Testis (tissue), 3 donors: ENCODE results near the gene GSTM4. TPM values are rescaled to one million over a fixed set of nuclear protein-coding genes. Genes with fewer than 3 reads are reported as not detected.

ENCODE experiments used
- DNase-seq: peaks from one replicate; pipeline ENCODE4 v3.0.0-alpha.2; 2019
- H3K27ac ChIP-seq, 2 donors: fragments of 200-600 bp; sonication (generic); one replicate each; pipeline ENCODE4 v1.5.1; 2019
- H3K27me3 ChIP-seq: fragments of 200-600 bp; sonication (generic); one replicate; pipeline ENCODE4 v1.5.1; 2019
- H3K36me3 ChIP-seq: fragments of 200-600 bp; sonication (generic); one replicate; pipeline ENCODE4 v1.5.1; 2017; ENCODE audit warnings: low read depth; ENCODE audit errors: missing control alignments
- H3K4me1 ChIP-seq: fragments of 200-600 bp; sonication (generic); one replicate; pipeline ENCODE4 v1.5.1; 2019
- H3K4me3 ChIP-seq, 2 donors: fragments of 200-600 bp; sonication (generic); one replicate each; pipeline ENCODE4 v1.5.1; 2017 to 2019
- H3K9me3 ChIP-seq: fragments of 200-600 bp; sonication (generic); one replicate; pipeline ENCODE4 v1.5.1; 2017
- POLR2A ChIP-seq: fragments of 450-650 bp; IDR thresholded peaks from one replicate; pipeline ENCODE4 v1.6.1; 2017; ENCODE audit warnings: antibody characterized with exemption, mild to moderate bottlenecking, moderate library complexity
- WGBS, 2 donors: methylation state at CpG; one replicate each; pipeline ENCODE4 v1.1.5; 2018; 5-methylcytosine and 5-hydroxymethylcytosine counted together
- intact Hi-C: fragments of 100-400 bp; cut with DNase I; formaldehyde crosslinking; loops from one replicate; pipeline ENCODE4 v1.15.1; 2023; ENCODE audit warnings: low total_unique reads
- polyA plus RNA-seq: library from polyadenylated mRNA; stranded (reverse); fragments of 350-450 nt; fragmentation: Illumina TruSeq; extraction: RNeasy Lipid Tissue Mini Kit (QIAGEN cat#74804); gene quantifications from one replicate; pipeline ENCODE4 v1.2.3, GENCODE V29; 2014; ENCODE audit warnings: low read depth, low replicate concordance; ENCODE audit not compliant: insufficient read depth
- total RNA-seq, 2 donors: library from RNA; depleted of rRNA; stranded (reverse); fragments of >200 nt; gene quantifications; one replicate each; pipeline ENCODE4 v1.2.3, GENCODE V29; 2016
- TF ChIP-seq, protein P1 (sequence below), 3 experiments: fragments of 450-650 bp in 2 of 3; fragments of 200-600 bp in 1 of 3; sonication (generic) in 1 of 3; IDR thresholded peaks; one replicate each; pipeline ENCODE4 v1.5.1; 2016 to 2019; ENCODE audit warnings: antibody characterized with exemption in 3 of 3, mild to moderate bottlenecking in 2 of 3, moderate library complexity in 1 of 3

Gene GSTM4
- total and polyA plus RNA-seq, 3 donors from 2014 or later: 42.0 to 61.8 (median 58.6) TPM

- H3K9me3 ChIP-seq: no peaks in the 10 kb centered on the region
- no peak for TF ChIP-seq POLR2A
- H3K4me3 ChIP-seq: no peak overlapping the region
- DNase-seq: no peak
- intact Hi-C loops: no loop called here
- H3K27ac ChIP-seq: no peak overlapping the region
- no peaks in the 10 kb centered on the region for H3K36me3 ChIP-seq
- no peaks in the 10 kb centered on the region for H3K27me3 ChIP-seq
- no peaks in the 10 kb centered on the region for H3K4me1 ChIP-seq
- WGBS, 2 donors: 61 to 62% methylated on average over 7 of the region's 7 CpGs
These were observed 42.3 kb upstream of the GSTM4 start for GRCh38 chr1:109613361-109614147.

- 77% methylated on average over 3 of the region's 3 CpGs for WGBS, 2 donors
- Histone ChIP-seq H3K4me3 (no peak overlapping the region), H3K4me1 (peaks cover 8% of the 10 kb centered on the region), H3K27ac (no peak overlapping the region), H3K27me3 (no peaks in the 10 kb centered on the region), H3K36me3 (no peaks in the 10 kb centered on the region), H3K9me3 (no peaks in the 10 kb centered on the region)
- intact Hi-C loops: no loop called here
- DNase-seq: no peak
- TF ChIP-seq, protein P1, sequence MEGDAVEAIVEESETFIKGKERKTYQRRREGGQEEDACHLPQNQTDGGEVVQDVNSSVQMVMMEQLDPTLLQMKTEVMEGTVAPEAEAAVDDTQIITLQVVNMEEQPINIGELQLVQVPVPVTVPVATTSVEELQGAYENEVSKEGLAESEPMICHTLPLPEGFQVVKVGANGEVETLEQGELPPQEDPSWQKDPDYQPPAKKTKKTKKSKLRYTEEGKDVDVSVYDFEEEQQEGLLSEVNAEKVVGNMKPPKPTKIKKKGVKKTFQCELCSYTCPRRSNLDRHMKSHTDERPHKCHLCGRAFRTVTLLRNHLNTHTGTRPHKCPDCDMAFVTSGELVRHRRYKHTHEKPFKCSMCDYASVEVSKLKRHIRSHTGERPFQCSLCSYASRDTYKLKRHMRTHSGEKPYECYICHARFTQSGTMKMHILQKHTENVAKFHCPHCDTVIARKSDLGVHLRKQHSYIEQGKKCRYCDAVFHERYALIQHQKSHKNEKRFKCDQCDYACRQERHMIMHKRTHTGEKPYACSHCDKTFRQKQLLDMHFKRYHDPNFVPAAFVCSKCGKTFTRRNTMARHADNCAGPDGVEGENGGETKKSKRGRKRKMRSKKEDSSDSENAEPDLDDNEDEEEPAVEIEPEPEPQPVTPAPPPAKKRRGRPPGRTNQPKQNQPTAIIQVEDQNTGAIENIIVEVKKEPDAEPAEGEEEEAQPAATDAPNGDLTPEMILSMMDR (IDR thresholded peaks at IDR 0.05): no peak
- no peak for TF ChIP-seq POLR2A
These were observed 40.0 kb upstream of the GSTM4 start for GRCh38 chr1:109615879-109616278.

DNA sequence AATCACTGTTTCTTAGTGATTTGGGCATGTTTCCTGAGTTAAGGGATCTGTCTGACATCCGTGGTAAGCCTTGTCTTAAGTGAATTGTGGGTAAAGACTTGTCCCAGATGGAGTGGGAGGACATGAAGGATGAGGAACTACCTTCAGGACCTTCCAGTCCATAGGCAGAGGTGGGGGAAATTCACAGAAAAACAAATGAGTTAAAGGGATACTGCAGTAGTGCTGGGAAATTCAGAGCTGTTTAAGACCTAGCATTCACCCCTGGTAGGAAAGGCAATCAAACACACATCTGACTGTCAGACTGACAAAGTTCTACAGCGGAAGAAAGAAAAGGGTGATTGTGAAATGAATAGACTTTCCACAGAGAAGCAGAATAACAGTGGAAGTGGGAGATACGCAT is 39.5 kb upstream of the GSTM4 start:
- H3K4me1 ChIP-seq: peaks cover 13% of the 10 kb centered on the region
- no peaks in the 10 kb centered on the region for H3K27me3 ChIP-seq
- no peak overlapping the region for H3K4me3 ChIP-seq
- intact Hi-C loops: no loop called here
- H3K9me3 ChIP-seq: no peaks in the 10 kb centered on the region
- H3K36me3 ChIP-seq: no peaks in the 10 kb centered on the region
- TF ChIP-seq, protein P1 (IDR thresholded peaks at IDR 0.05): no peak
- TF ChIP-seq POLR2A: no peak
- DNase-seq: no peak
- WGBS, 2 donors: 81 to 83% methylated on average over 3 of the region's 3 CpGs
- H3K27ac ChIP-seq: no peak overlapping the region

DNA sequence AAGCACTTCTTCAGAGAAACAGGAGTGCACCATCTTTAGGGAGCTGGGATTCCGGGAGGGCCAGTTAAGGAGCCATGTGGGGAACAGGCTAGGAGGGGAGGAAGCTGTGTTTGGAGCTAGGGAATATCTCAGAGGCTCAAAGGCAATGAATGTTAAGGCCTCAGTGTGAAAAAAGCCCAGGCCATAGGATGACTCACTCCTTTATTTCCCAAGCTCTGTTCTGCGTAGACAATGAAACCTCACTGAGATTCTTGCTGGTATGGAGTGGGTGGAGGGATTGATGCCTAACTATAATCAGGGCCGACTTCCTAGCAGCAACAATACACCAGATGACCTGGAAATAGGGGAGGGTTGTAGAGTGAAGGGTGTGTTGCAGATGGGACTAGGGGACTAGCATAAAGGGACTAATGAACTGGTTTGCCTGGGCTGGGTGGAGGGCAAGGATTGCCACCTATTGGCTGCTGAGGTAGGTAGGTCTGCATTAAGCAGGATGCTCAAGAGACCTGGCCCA is 38.6 kb upstream of the GSTM4 start:
- Histone ChIP-seq H3K36me3 (no peaks in the 10 kb centered on the region), H3K27me3 (no peaks in the 10 kb centered on the region), H3K9me3 (no peaks in the 10 kb centered on the region), H3K4me1 (peaks cover 21% of the 10 kb centered on the region), H3K27ac (no peak overlapping the region), H3K4me3 (no peak overlapping the region)
- 66 to 76% methylated on average over 3 of the region's 3 CpGs for WGBS, 2 donors
- intact Hi-C loops: no loop called here
- no peak for TF ChIP-seq POLR2A
- no peak for DNase-seq

GRCh38 chr1:109618661-109619575 is 37.0 kb upstream of the GSTM4 start:
- 28 to 31% methylated on average over 9 of the region's 9 CpGs for WGBS, 2 donors
- Histone ChIP-seq H3K36me3 (no peaks in the 10 kb centered on the region), H3K9me3 (no peaks in the 10 kb centered on the region), H3K27me3 (no peaks in the 10 kb centered on the region), H3K27ac (peak overlapping the region; percentile 68 to 87), H3K4me3 (peak overlapping the region; percentile 64 to 80), H3K4me1 (peaks cover 31% of the 10 kb centered on the region)
- intact Hi-C loops: no loop called here
- TF ChIP-seq, protein P1 (IDR thresholded peaks at IDR 0.05): no peak
- no peak for TF ChIP-seq POLR2A
- DNase-seq: no peak
